H9 (cell line): ENCODE measurements around the gene MMP11. TPM values are rescaled to one million over a fixed set of nuclear protein-coding genes. Genes with fewer than 3 reads are reported as not detected.

Experiments used
- DNase-seq: peaks from one replicate; pipeline ENCODE4 v3.0.0-alpha.2; 2017
- H2AFZ ChIP-seq: one replicate; pipeline ENCODE4 v1.6.1; 2013; ENCODE audit warnings: mild to moderate bottlenecking, low read length, control low read depth, moderate library complexity
- H2AK5ac ChIP-seq: 2 replicates; pipeline ENCODE4 v1.6.1; 2013; ENCODE audit warnings: low read length, control low read depth, mixed read lengths; ENCODE audit not compliant: insufficient read length
- H2BK120ac ChIP-seq: one replicate; pipeline ENCODE4 v1.6.1; 2013; ENCODE audit warnings: low read depth, mild to moderate bottlenecking, low read length, control low read depth, inconsistent platforms; ENCODE audit not compliant: poor library complexity, severe bottlenecking
- H2BK12ac ChIP-seq: 2 replicates; pipeline ENCODE4 v1.6.1; 2013; ENCODE audit warnings: low read length, control low read depth, mixed read lengths, low read depth; ENCODE audit not compliant: insufficient read length
- H2BK15ac ChIP-seq: 2 replicates; pipeline ENCODE4 v1.6.1; 2013; ENCODE audit warnings: low read depth, low read length, control low read depth
- H2BK20ac ChIP-seq: one replicate; pipeline ENCODE4 v1.6.1; 2013; ENCODE audit warnings: low read depth, mild to moderate bottlenecking, low read length, control low read depth, inconsistent platforms; ENCODE audit not compliant: poor library complexity, severe bottlenecking
- H2BK5ac ChIP-seq: 2 replicates; pipeline ENCODE4 v1.6.1; 2013; ENCODE audit warnings: low read length, control low read depth, mixed read lengths; ENCODE audit not compliant: insufficient read length
- H3K14ac ChIP-seq: 2 replicates; pipeline ENCODE4 v1.6.1; 2013; ENCODE audit warnings: low read length, control low read depth; ENCODE audit not compliant: insufficient read depth
- H3K18ac ChIP-seq: 2 replicates; pipeline ENCODE4 v1.6.1; 2013; ENCODE audit warnings: low read depth, mild to moderate bottlenecking, mixed read lengths, low read length, control low read depth; ENCODE audit not compliant: insufficient read length
- H3K23ac ChIP-seq: 2 replicates; pipeline ENCODE4 v1.6.1; 2013; ENCODE audit warnings: low read length, control low read depth, mixed read lengths, low read depth; ENCODE audit not compliant: insufficient read length
- H3K23me2 ChIP-seq: 2 replicates; pipeline ENCODE4 v1.6.1; 2013; ENCODE audit warnings: low read depth, mild to moderate bottlenecking, mixed read lengths, low read length, control low read depth; ENCODE audit not compliant: insufficient read length, poor library complexity, severe bottlenecking
- H3K27ac ChIP-seq: 2 replicates; pipeline ENCODE4 v1.5.1; 2013; ENCODE audit warnings: low read length, control low read depth, mixed read lengths, low read depth; ENCODE audit not compliant: insufficient read length
- H3K27me3 ChIP-seq: 2 replicates; pipeline ENCODE4 v1.6.1; 2013; ENCODE audit warnings: low read length, control low read depth, inconsistent platforms; ENCODE audit not compliant: insufficient read depth
- H3K4ac ChIP-seq: 2 replicates; pipeline ENCODE4 v1.6.1; 2013; ENCODE audit warnings: low read depth, mild to moderate bottlenecking, control low read depth, inconsistent platforms, low read length, moderate library complexity
- H3K4me1 ChIP-seq: 2 replicates; pipeline ENCODE4 v1.6.1; 2013; ENCODE audit warnings: low read length, control low read depth, inconsistent platforms; ENCODE audit not compliant: insufficient read depth
- H3K4me2 ChIP-seq: 2 replicates; pipeline ENCODE4 v1.6.1; 2013; ENCODE audit warnings: low read length, control low read depth, mixed read lengths; ENCODE audit not compliant: insufficient read length, insufficient read depth
- H3K56ac ChIP-seq: 2 replicates; pipeline ENCODE4 v1.6.1; 2013; ENCODE audit warnings: low read depth, mild to moderate bottlenecking, mixed read lengths, low read length, control low read depth; ENCODE audit not compliant: insufficient read length
- H3K79me1 ChIP-seq: 2 replicates; pipeline ENCODE4 v1.6.1; 2013; ENCODE audit warnings: low read depth, mild to moderate bottlenecking, moderate library complexity, low read length, control low read depth, inconsistent platforms; ENCODE audit not compliant: insufficient read depth, poor library complexity, severe bottlenecking
- H3K79me2 ChIP-seq: 2 replicates; pipeline ENCODE4 v1.6.1; 2013; ENCODE audit warnings: low read length, control low read depth, inconsistent platforms; ENCODE audit not compliant: insufficient read depth
- H3K9ac ChIP-seq: 2 replicates; pipeline ENCODE4 v1.6.1; 2013; ENCODE audit warnings: low read length, control low read depth, mixed read lengths; ENCODE audit not compliant: insufficient read length; ENCODE audit errors: extremely low read depth
- H3K9me3 ChIP-seq: one replicate; pipeline ENCODE4 v1.6.1; 2013; ENCODE audit warnings: low read depth, low read length, inconsistent platforms; ENCODE audit not compliant: control insufficient read depth
- H3T11ph ChIP-seq: one replicate; pipeline ENCODE4 v1.6.1; 2013; ENCODE audit warnings: mild to moderate bottlenecking, low read length, control low read depth, inconsistent platforms
- H4K20me1 ChIP-seq: one replicate; pipeline ENCODE4 v1.6.1; 2013; ENCODE audit not compliant: control insufficient read depth, insufficient read length, insufficient read depth
- H4K5ac ChIP-seq: 2 replicates; pipeline ENCODE4 v1.6.1; 2013; ENCODE audit warnings: low read depth, mild to moderate bottlenecking, mixed read lengths, low read length, control low read depth; ENCODE audit not compliant: insufficient read length
- H4K8ac ChIP-seq: replicated peaks from 2 replicates; pipeline ENCODE4 v1.6.1; 2013; ENCODE audit warnings: low read length, control low read depth, mixed read lengths, low read depth; ENCODE audit not compliant: insufficient read length
- H4K91ac ChIP-seq: 2 replicates; pipeline ENCODE4 v1.6.1; 2013; ENCODE audit warnings: low read depth, mild to moderate bottlenecking, moderate library complexity, mixed read lengths, low read length, control low read depth; ENCODE audit not compliant: insufficient read length
- H3K27ac Mint-ChIP-seq, 3 experiments: 2 replicates in 2 of 3; 3 replicates in 1 of 3; pipeline ENCODE4 v1.8.0; 2020 to 2021; ENCODE audit warnings: mixed read lengths in 3 of 3, mild to moderate bottlenecking in 1 of 3, moderate library complexity in 1 of 3
- H3K27me3 Mint-ChIP-seq: 2 replicates; pipeline ENCODE4 v1.8.0; 2021; ENCODE audit warnings: low read depth, mild to moderate bottlenecking, moderate library complexity, mixed read lengths
- H3K36me3 Mint-ChIP-seq, 3 experiments: 2 replicates in 2 of 3; 3 replicates in 1 of 3; pipeline ENCODE4 v1.8.0; 2020 to 2021; ENCODE audit warnings: low read depth in 3 of 3, mixed read lengths in 3 of 3; ENCODE audit not compliant: insufficient read depth in 1 of 3
- H3K4me1 Mint-ChIP-seq, 2 experiments: 2 replicates each; pipeline ENCODE4 v1.8.0; 2020; ENCODE audit warnings: mixed read lengths in 2 of 2
- H3K4me3 Mint-ChIP-seq, 2 experiments: 2 replicates in 1 of 2; 3 replicates in 1 of 2; pipeline ENCODE4 v1.8.0; 2020 to 2021; ENCODE audit warnings: mild to moderate bottlenecking in 2 of 2, mixed read lengths in 2 of 2, moderate library complexity in 1 of 2
- H3K9me3 Mint-ChIP-seq, 2 experiments: 2 replicates in 1 of 2; 3 replicates in 1 of 2; pipeline ENCODE4 v1.8.0; 2020; ENCODE audit warnings: mild to moderate bottlenecking in 2 of 2, mixed read lengths in 2 of 2, moderate library complexity in 1 of 2
- whole genome bisulfite sequencing: extraction: QIAGEN DNeasy Blood & Tissue Kit; methylation state at CpG from one replicate; pipeline ENCODE4 v1.1.7; 2013; ENCODE audit warnings: missing lambda C conversion rate, low lambda C conversion rate, mixed read lengths; ENCODE audit not compliant: insufficient read length; ENCODE audit errors: extremely low coverage; 5-methylcytosine and 5-hydroxymethylcytosine counted together
- total RNA-seq: library from RNA; stranded (reverse); gene quantifications from 2 replicates; pipeline ENCODE4 v1.2.1, GENCODE V29; 2021
- TF ChIP-seq, protein P1 (sequence below): fragments of 200-600 bp; sonication (generic); conservative IDR thresholded peaks from 3 replicates; pipeline ENCODE4 v1.8.0; 2021; ENCODE audit warnings: antibody characterized with exemption, mild to moderate bottlenecking

Gene MMP11
- total RNA-seq, 1 experiment from 2014 or later = 5.3 TPM

GRCh38 chr22:23763954-23764353, 8.7 kb upstream of the MMP11 start:
- Histone ChIP-seq H2BK20ac (no peak overlapping the region), H3K9me3 (no peaks in the 10 kb centered on the region), H2BK12ac (no peak overlapping the region), H4K8ac (no peak overlapping the region), H3K23ac (no peak overlapping the region), H3K27ac (no peak overlapping the region), H3K9ac (no peak overlapping the region), H3K4me1 (peaks cover 4% of the 10 kb centered on the region; the same call in 1 of the 2 replicates), H2AFZ (no peak overlapping the region), H4K20me1 (no peaks in the 10 kb centered on the region), H3K14ac (no peak overlapping the region), H3K79me2 (no peaks in the 10 kb centered on the region), H3K18ac (no peak overlapping the region), H2BK15ac (no peak overlapping the region), H4K91ac (no peak overlapping the region), H4K5ac (no peak overlapping the region), H3K79me1 (no peaks in the 10 kb centered on the region), H3K4me2 (peak overlapping the region; percentile 49), H3K23me2 (peaks cover 7% of the 10 kb centered on the region), H2AK5ac (no peak overlapping the region), H3K4ac (no peak overlapping the region), H2BK5ac (no peak overlapping the region), H3T11ph (no peak overlapping the region), H3K27me3 (0 out of 2 replicates have a peak, but pooled peaks cover under 1% of the 10 kb centered on the region), H2BK120ac (no peak overlapping the region), H3K56ac (no peak overlapping the region)
- Mint-ChIP-seq H3K9me3 (no peaks in the 10 kb centered on the region), H3K4me1 (peaks cover 19 to 28% of the 10 kb centered on the region in 2 experiments), H3K36me3 (peaks cover 5 to 10% (median 7%) of the 10 kb centered on the region in 3 experiments; a peak in 4 of 7 replicates), H3K27me3 (peaks cover 38% of the 10 kb centered on the region), H3K4me3 (peak overlapping the region in 1 of 2 experiments; percentile 22; a peak in 1 of 5 replicates), H3K27ac (no peak overlapping the region)
- WGBS = no CpG with 5 or more reads among the region's 7 CpGs
- DNase-seq = no peak
- TF ChIP-seq, protein P1, sequence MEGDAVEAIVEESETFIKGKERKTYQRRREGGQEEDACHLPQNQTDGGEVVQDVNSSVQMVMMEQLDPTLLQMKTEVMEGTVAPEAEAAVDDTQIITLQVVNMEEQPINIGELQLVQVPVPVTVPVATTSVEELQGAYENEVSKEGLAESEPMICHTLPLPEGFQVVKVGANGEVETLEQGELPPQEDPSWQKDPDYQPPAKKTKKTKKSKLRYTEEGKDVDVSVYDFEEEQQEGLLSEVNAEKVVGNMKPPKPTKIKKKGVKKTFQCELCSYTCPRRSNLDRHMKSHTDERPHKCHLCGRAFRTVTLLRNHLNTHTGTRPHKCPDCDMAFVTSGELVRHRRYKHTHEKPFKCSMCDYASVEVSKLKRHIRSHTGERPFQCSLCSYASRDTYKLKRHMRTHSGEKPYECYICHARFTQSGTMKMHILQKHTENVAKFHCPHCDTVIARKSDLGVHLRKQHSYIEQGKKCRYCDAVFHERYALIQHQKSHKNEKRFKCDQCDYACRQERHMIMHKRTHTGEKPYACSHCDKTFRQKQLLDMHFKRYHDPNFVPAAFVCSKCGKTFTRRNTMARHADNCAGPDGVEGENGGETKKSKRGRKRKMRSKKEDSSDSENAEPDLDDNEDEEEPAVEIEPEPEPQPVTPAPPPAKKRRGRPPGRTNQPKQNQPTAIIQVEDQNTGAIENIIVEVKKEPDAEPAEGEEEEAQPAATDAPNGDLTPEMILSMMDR = no peak
